KMS-11 (cell line): ENCODE results near the gene AGER.

ENCODE experiments used
- H2AFZ ChIP-seq: fragments of 200-600 bp; sonication (generic); 2 replicates; pipeline ENCODE4 v1.6.1; 2016; ENCODE audit warnings: antibody characterized with exemption, mixed run types, low read depth
- H3K27ac ChIP-seq: fragments of 200-600 bp; sonication (generic); 2 replicates; pipeline ENCODE4 v1.6.1; 2016; ENCODE audit warnings: mild to moderate bottlenecking, mixed run types
- H3K27me3 ChIP-seq: fragments of 200-600 bp; sonication (generic); 2 replicates; pipeline ENCODE4 v1.6.1; 2017; ENCODE audit warnings: mild to moderate bottlenecking, low read depth, mixed run types, moderate library complexity; ENCODE audit not compliant: insufficient read depth
- H3K36me3 ChIP-seq: fragments of 200-600 bp; sonication (generic); 2 replicates; pipeline ENCODE4 v1.6.1; 2017; ENCODE audit warnings: mild to moderate bottlenecking, mixed run types; ENCODE audit not compliant: insufficient read depth
- H3K4me1 ChIP-seq: fragments of 200-600 bp; sonication (generic); 2 replicates; pipeline ENCODE4 v1.6.1; 2016; ENCODE audit warnings: mild to moderate bottlenecking, low read depth, mixed run types; ENCODE audit not compliant: poor library complexity, severe bottlenecking
- H3K4me2 ChIP-seq: fragments of 200-600 bp; sonication (generic); 2 replicates; pipeline ENCODE4 v1.7.0; 2016; ENCODE audit warnings: mild to moderate bottlenecking, mixed run types
- H3K4me3 ChIP-seq: fragments of 200-600 bp; sonication (generic); IDR thresholded peaks from 2 replicates; pipeline ENCODE4 v1.6.1; 2017; ENCODE audit warnings: low read depth, low read length, mixed read lengths; ENCODE audit not compliant: insufficient read depth
- H3K79me2 ChIP-seq: fragments of 200-600 bp; sonication (generic); 2 replicates; pipeline ENCODE4 v1.6.1; 2016; ENCODE audit warnings: low read depth, mixed run types; ENCODE audit not compliant: insufficient read depth
- H3K9ac ChIP-seq: fragments of 200-600 bp; sonication (generic); 2 replicates; pipeline ENCODE4 v1.6.1; 2016; ENCODE audit warnings: mild to moderate bottlenecking, mixed run types
- H4K20me1 ChIP-seq: fragments of 200-600 bp; sonication (generic); 2 replicates; pipeline ENCODE4 v1.6.1; 2016; ENCODE audit warnings: mild to moderate bottlenecking, mixed run types; ENCODE audit not compliant: insufficient read depth
- CTCF ChIP-seq: fragments of 200-600 bp; sonication (generic); conservative IDR thresholded peaks from 2 replicates; pipeline ENCODE4 v1.6.1; 2017; ENCODE audit warnings: low read depth, mild to moderate bottlenecking, antibody characterized with exemption, low read length, moderate library complexity, mixed read lengths

Gene AGER

GRCh38 chr6:32174416-32174815, 9.6 kb downstream of the AGER start:
- Histone ChIP-seq H3K36me3 (no peaks in the 10 kb centered on the region), H3K27ac (no peak overlapping the region), H3K79me2 (no peaks in the 10 kb centered on the region), H3K4me3 (no peak overlapping the region), H2AFZ (no peak overlapping the region), H3K27me3 (no peaks in the 10 kb centered on the region), H3K9ac (no peak overlapping the region), H4K20me1 (no peaks in the 10 kb centered on the region), H3K4me1 (peaks cover 20% of the 10 kb centered on the region), H3K4me2 (peak overlapping the region; percentile 76; the same call in 1 of the 2 replicates)
- no peak for TF ChIP-seq CTCF

GRCh38 chr6:32173051-32173727, 10.9 kb downstream of the AGER start:
- no peak overlapping the region for H3K9ac ChIP-seq
- no peaks in the 10 kb centered on the region for H3K79me2 ChIP-seq
- H4K20me1 ChIP-seq, result no peaks in the 10 kb centered on the region
- no peak overlapping the region for H2AFZ ChIP-seq
- H3K4me1 ChIP-seq, result peaks cover 15% of the 10 kb centered on the region
- no peaks in the 10 kb centered on the region for H3K36me3 ChIP-seq
- no peak overlapping the region for H3K4me2 ChIP-seq
- TF ChIP-seq CTCF, result no peak
- H3K27ac ChIP-seq, result no peak overlapping the region
- no peaks in the 10 kb centered on the region for H3K27me3 ChIP-seq
- no peak overlapping the region for H3K4me3 ChIP-seq

GRCh38 chr6:32171234-32171633, 12.8 kb downstream of the AGER start:
- Histone ChIP-seq H3K4me1 (peaks cover 6% of the 10 kb centered on the region), H3K4me2 (no peak overlapping the region), H3K79me2 (no peaks in the 10 kb centered on the region), H3K4me3 (no peak overlapping the region), H4K20me1 (no peaks in the 10 kb centered on the region), H3K36me3 (no peaks in the 10 kb centered on the region), H3K27me3 (no peaks in the 10 kb centered on the region), H2AFZ (no peak overlapping the region), H3K27ac (no peak overlapping the region), H3K9ac (no peak overlapping the region)
- TF ChIP-seq CTCF, result no peak

- Histone ChIP-seq H3K4me1 (peaks cover 4% of the 10 kb centered on the region), H4K20me1 (no peaks in the 10 kb centered on the region), H3K4me2 (no peak overlapping the region), H3K27ac (no peak overlapping the region), H3K4me3 (no peak overlapping the region), H3K36me3 (no peaks in the 10 kb centered on the region), H2AFZ (no peak overlapping the region), H3K79me2 (no peaks in the 10 kb centered on the region), H3K9ac (no peak overlapping the region), H3K27me3 (no peaks in the 10 kb centered on the region)
- no peak for TF ChIP-seq CTCF
Measured at GRCh38 chr6:32170294-32170693, 13.8 kb downstream of the AGER start.
